HG02943 (cell line): Measurements from ENCODE around the gene RALBP1.
"Not testable (repeated sequence)": the region's sequence is repeated elsewhere in the genome, so short reads cannot be mapped to it uniquely, and the experiment has no call there.

ENCODE experiments used
- ATAC-seq: cut with Tn5 transposase; IDR thresholded peaks from one replicate; pipeline ENCODE4 v1.9.1; 2021; ENCODE audit warnings: mild to moderate bottlenecking, low read depth, moderate library complexity; ENCODE audit not compliant: unreplicated experiment

Gene RALBP1

DNA sequence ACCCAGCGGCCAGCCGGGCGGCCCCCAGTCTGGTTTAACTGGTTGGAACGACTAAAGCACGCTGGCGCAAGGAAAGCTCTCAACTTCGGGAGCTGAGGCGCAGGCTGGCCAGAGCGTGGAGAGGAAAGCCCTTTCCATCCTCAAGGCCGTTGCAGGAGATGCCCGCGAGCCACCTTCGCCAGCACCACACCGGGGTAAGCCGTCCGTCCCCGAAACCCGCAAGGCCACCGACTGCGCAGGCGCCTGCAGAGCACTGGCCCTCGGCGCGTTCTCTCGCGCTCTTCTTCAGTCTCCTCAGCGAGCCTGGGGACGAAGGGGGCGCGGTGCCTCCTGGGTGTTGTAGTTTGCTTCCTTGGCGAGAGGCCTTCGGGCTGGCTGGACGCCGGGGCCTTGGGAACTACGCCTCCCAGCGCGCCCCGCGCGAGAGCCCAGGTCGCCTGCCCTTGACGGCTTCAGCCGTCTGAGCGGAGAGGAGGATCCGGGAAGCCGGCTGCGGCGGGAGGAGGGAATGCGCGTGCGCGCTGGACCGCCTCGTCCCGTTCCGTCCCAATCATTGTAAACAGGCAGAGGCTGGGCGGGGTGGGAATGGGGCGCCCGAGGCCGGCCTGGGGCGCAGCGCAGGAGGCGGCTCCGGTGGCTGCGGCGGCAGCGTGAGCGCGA, at the start of gene RALBP1:
RALBP1 (plus strand) TSS at position 531 of the 660 bp plus-strand sequence. CDS start 37,533 bp downstream, outside the sequence.
- peak; percentile 96 for ATAC-seq

DNA sequence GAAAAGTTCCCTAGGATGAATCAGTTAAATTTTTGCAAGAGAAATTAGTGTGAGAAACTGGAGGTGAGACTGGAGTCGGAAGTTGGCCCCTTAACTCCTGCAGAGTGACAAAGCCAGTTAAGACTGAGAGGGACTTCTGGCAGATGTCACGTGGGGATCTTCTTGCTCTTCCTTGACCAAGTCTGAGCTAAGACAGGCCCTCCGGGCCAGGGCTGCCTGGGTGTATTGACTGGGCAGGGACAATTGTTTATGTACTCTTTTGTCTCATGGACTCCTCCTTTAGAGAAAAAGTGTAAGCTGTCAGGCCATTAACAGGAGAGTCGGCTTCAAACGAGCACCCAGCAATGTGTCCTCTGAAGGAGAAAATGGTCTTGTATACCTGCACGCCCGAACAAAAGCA, 48.6 kb upstream of the RALBP1 start:
- no peak for ATAC-seq

DNA sequence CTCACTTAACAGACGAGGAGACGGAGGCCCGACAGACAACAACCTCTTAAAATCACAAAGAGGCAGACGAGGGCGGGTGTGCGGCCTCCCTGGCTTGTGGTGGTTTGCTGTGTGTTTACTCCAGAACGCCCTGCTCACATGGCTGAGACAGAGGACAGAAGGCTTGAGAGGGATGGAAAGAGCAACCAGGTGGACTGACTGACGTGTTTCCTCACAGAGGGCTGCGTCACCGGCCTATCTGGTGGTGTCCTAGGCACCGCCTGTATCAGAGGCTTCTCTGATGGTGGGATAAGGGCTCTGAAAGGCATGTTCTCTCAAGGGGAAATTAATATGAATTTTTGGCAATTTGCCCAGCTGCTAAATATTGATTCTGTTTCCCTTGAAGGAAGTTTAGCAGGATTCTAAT, 47.0 kb upstream of the RALBP1 start:
- no peak for ATAC-seq

DNA sequence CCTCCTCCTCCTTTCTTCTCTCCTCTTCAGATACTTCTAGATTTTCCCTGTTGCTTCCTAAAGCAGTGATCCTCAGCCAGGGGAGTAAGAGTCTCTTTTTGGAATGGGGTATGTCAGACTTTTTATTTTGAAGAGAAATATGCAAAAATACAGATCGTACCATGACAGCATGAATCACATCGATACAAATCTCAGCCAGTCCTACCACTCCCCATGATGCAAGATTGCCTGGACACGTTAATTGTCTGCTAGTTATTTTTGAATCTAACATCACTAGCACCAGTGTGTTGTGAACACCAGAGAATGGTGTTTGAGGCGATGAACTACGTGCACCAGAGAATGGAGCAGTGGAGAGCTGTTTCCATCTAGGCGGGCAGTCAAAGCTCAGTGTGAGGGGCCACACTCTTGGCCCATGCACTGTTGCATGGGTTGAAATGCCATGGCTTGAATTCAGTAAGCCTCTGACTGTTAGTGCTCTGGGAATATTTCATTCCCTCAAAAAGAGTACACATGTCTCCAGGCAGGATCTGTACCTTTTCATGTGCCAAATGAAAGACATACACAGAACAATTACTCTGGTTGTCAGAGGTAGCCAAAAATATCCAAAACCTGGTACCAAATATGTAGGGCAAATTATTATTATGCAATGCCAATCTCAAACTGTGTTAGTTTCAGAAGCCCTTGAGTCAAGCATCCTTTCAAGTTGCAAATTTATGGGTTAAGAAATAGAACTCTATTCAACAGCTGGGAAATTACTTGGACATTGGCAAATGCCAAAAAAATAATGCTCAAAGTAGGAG, 46.3 kb upstream of the RALBP1 start:
- no peak for ATAC-seq

DNA sequence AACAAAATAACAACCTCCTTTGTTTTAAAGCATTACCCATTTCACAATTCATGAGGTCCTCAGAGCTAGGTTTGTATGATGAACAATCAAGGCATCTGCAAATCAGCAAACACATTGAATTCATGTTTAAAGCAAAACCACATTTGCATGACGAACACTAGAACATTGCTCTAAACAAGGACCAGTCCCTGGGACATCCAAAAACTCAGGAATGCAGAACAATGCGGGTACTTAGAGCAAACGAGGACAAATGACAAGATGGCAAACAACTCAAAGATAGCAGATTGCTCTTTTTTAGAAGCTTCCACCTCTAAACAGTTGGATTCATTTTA, 45.7 kb upstream of the RALBP1 start:
- ATAC-seq, result no peak

DNA sequence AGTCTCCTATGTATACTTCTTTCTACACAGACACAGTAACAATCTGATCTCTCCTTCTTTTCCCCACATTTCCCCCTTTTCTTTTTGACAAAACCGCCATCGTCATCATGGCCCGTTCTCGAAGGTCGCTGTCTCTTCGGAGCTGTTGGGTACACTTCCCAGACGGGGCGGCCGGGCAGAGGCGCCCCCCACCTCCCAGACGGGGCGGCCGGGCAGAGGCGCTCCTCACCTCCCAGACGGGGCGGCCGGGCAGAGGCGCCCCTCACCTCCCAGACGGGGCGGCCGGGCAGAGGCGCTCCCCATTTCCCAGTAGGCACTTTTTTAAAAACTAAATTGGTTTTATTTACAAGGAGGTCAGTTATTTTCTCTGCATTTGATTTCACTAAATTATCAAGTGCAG, 45.0 kb upstream of the RALBP1 start:
- ATAC-seq, result not testable (repeated sequence)

DNA sequence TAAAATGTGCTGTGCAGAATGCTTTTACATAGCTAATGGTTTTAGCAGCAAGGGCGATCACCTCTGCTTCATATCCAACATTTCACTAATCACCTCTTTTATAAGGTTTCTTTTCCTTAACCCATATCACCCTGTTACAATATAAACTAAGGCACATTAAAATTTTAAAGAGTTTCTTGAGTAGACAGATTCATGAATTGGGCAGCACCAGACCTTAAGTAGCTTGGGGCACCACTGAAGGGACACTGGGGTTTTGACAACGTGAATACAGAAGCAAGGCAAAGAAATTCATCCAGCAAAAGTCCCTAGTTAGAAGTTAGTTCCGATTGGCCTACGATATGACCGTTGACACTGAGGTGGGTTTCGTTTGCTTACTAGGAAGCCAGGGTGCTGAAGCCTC, 44.0 kb upstream of the RALBP1 start:
- no peak for ATAC-seq

DNA sequence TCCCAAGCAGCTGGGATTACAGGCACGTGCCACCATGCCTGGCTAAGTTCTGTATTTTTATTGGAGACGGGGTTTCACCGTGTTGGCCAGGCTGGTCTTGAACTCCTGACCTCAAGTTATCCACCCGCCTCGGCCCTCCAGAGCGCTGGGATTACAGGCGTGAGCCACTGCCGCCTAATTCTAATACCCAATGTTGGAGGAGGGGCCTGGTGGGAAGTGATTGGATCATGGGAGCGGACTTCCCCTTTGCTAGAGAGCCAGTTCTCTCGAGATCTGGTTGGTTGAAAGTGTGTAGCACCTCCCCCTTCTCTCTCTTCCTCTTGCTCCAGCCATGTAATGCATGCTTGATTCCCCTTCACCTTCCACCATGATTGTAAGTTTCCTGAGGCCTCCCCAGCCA, 42.2 kb upstream of the RALBP1 start:
- ATAC-seq, result not testable (repeated sequence)

DNA sequence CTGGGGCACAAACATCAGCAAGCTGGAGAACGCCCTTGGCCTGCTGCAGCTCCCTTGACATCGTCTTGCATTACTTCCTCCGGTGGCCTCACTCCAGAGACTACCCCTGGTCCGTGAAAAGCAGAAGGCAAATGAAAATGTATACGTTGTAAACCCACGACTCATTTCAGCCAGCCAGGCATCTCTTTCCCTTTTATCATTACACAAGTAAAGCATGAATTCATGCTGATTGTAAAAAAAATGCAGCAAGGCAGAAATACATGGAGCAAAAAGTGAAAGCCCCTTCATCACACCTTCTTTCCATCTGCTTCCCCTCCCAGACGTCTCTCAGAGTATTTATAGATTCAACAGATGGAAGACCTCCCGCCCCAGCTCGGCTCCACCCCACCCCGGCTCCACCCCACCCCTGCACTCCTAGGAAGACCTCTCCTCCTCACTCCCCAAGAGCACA, 41.6 kb upstream of the RALBP1 start:
- no peak for ATAC-seq

DNA sequence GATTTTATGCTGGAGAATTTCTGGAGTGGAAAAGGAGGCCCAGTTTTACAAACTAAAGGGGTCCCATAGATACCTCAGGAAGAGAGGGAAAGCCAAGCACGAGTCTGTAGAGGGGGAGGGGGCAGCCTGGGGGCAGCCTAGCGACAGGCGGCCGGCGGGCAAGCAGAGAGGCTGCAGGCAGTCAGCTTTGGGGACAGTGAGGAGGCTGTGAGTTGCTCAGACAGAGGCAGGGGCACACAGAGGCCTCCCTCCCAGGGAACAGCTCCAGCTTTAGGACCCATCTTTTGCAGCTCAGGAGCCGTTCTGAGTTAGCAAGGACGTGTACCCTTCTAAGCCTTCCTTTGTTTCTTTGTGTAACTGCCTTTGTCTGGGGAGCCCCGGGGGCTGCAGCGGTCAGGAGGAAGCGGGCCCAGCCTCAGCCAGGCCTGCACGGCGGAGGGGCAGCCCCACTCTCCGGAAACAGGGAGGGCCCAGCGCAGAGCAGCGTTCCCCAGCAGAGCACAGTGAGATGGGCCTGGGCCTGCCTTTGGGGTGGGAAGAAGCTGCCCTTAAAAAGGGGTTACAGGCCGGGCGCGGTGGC, 41.1 kb upstream of the RALBP1 start:
- ATAC-seq, result no peak

DNA sequence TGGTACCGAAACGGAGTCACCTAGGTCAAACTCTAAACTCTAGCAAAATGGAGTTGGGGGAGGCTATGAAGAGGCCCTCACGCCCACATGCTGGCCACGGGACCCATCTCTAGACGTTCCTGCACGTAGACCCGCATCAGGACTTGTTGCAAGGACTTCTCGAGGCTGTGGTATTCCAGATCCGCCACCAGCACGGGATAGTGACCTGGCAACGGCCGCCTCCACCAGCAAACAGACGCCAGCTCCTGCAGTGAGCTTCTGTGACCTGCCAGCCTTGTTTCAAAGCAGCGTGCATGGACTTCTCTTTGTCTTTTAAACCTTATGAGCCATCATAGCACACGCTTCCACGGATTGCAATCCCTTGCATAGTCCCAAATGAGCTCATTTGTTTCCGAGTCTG, 40.3 kb upstream of the RALBP1 start:
- ATAC-seq, result no peak

DNA sequence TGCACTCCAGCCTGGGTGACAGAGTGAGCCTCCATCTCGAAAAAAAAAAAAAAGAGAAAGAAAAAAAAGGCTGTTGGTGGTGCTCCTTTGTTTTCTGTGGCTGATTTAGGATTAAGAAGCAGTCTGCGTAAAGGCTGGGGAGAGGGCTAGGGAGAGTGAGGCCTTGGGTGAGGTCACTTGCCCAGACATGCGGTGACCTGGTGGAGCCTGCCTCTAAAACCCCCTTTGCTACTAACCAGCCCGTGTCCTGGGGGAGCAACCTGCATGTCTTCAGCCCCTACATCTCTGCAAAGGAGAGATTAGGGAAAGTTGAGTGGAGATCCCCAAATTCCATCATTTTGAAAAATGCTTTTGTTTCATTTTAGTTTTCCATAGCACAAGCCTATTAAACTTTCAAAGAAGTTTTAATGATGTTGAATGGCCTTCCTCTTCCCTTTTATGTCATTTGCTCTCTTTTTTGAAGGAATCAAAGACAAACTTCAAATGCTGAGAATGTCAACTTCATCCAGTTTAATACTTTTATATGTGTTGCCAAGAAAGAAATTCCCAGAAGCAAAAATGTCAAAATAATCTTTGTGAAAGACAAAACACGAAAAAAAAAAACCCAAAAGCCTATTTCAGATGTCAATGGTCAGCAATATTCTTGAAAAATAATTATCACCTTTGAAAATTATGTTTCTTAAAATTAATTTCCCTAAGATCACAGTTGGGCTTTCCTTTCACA, 38.9 kb upstream of the RALBP1 start:
- no peak for ATAC-seq

DNA sequence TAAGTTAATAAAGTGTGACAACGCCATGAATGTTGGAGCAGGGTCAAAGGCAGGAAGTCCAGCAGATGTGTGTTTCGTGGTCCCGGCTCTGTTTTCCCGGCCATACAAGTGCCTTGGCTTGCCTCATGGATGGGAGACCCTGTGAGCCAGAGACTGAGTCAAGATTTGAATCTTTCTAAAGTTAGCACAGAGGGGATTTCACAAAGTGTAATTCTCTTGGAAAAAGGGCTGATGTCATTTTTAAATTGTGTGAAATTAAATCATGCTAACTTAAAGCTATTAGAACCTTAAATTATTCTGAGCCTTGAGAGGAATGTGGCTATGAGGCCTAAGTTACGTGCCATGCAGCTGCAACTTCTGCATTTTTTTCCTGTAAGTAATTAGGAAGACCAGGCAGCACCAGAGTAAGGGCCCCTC, 38.3 kb upstream of the RALBP1 start:
- no peak for ATAC-seq

DNA sequence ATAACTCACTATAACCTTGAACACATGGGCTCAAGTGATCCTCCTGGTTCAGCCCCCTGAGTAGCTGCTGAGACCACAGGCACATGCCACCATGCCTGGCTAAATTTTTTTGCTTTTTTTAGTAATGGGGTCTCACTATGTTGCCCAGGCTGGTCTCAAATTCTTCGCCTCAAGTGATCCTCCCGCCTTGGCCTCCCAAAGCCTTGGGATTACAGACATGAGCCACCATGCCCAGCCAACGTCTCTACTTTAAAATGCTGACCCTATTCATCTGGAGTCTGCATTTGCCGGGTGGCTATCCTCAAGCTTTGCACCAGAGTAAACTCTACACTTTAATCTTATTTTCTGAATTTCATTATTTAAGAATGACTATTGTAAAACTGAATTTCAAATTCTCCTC, 37.6 kb upstream of the RALBP1 start:
- no peak for ATAC-seq

DNA sequence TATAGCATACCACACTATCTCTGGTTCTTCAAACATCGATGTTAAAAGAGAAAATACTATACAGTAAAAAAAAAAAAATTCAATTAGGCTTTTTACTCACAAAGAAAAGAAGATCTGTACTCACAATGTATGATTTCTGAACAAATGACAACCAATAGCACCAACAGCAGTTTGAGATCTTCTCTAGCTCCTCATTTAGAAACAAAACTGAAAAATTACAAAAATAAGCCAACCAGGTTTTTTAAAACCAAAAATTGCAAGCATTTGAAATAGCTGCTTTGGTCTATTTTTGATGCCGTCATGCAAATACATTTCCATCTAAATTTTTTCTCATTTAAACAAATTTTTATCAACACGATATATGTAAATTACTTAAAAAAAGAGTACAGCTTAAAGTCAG, 34.3 kb upstream of the RALBP1 start:
- ATAC-seq, result no peak

DNA sequence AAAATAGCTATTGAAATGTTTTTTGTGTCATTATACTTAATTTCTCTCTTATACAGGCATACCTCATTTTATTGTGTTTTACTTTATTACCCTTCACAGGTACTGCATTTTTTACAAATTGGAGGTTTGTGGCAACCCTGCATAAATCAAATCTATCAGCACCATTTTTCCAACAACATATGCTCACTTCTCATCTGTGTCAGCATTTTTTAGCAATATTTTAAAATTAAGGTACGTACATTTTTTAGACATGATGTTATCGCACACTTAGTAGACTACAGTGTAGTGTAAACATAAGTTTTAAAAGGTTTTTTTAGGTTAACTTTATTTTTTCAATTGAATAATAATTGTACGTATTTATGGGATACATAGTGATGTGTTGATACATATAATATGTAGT, 30.8 kb upstream of the RALBP1 start:
- ATAC-seq, result no peak

DNA sequence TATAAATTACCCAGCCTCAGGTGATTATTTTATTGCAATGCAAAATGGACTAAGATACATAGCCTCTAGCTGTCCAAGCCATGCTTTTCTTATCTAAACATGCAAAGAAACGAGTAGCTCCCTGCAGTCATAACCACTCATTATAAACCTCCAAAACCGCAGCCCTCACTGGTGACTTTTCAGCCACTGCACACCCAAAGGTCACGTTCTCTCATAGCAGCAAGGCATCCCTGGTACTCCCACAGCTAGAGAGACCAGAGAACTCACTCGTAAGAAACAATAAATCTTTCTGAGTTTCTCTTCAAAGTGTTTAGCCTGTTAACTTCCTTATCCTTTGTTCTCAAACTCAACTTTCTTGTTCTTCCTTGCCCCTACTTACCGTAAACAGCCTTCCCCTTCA, 28.5 kb upstream of the RALBP1 start:
- ATAC-seq, result no peak

DNA sequence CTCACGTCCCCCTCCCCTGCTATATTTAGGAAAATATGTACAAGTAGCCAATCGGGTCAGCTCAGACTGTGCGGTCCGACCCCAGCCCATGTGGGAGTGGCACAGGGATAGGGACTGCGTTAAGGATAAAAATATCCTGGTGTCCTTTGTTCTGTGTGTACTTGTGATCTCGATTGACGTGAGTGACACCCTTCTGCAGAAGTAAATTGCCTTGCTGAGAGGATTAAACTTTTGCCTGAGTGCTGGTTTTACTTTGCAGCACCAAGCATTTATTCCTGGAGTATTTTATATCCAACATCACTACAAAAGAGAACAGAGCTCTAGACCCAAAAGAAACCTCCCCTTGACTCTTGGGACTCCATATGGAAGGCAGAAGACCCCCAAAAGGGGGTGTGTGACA, 28.0 kb upstream of the RALBP1 start:
- no peak for ATAC-seq

DNA sequence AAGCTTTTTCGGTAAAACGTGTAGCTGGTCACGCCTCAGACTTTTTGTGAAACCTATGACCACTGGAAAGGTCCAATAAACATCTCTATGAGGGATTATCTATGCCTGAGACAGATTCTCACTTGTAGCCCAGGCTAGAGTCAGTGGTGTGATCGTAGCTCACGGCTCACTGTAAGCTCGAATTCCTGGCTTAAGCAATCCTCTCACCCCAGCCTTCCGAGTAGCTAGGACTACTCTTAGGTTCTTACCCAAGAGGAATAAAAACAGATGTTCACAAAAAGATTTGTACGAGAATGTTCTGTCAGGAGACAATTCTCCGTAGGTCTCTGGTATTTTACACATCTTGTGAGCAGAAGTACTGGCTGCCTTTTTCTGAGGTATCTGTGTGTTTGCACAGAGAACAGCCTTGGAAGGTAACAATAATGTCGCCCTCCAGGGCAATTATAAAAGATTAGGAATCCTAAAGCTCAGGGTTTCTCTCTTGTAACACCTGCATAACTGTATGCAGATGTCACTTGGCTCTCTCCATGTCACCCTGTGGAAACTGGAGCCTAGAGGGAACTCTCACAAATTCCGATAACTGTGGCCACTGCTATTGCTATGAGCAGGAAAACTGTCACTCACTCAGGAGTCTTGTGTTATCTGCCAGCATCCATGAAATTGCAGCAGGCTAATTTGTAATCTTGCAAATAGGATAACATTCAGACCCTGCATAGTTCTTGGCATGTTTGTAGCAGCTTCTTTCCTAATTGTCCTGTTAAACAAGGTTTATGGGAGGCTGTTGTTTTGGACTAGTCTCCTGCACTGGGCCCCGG, 25.5 kb upstream of the RALBP1 start:
- ATAC-seq, result no peak

DNA sequence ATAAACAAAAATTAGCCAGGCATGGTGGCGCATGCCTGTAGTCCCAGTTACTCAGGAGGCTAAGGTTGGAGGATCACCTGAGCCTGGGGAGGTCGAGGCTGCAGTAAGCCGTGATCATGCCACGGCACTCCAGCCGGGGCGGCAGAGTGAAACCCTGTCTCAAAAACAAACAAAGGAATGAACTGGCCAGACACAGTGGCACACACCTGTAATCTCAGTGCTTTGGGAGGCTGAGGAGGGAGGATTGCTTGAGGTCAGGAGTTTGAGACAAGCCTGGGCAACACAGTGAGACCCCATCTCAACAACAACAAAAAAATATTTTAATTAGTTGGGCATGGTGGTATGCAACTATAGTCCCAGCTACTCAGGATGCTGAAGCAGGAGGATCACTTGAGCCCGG, 24.4 kb upstream of the RALBP1 start:
- ATAC-seq, result not testable (repeated sequence)
